ENCODE data around the gene DAGLA.

Gene DAGLA

DNA sequence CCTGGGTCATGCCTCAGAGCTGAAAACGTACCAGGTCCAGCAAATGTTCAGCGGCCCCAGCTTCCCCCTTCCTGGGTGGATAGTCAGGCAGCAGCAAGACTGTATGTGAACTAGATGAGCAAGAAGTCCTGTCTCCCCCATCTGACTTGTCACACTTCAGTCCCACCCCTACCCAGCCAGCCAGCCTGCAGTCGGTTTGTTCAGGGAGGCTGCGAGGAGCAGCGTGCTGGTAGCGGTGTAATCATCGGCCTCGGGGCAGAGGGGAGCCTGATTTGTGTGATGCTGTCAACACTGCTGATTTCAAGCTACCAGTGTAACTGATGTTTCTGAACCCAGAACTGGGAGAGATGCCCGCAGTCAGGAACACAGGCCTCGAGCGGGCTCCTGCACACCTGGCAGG is 102.7 kb downstream of the DAGLA start:
- no peak for DNase-seq

DNA sequence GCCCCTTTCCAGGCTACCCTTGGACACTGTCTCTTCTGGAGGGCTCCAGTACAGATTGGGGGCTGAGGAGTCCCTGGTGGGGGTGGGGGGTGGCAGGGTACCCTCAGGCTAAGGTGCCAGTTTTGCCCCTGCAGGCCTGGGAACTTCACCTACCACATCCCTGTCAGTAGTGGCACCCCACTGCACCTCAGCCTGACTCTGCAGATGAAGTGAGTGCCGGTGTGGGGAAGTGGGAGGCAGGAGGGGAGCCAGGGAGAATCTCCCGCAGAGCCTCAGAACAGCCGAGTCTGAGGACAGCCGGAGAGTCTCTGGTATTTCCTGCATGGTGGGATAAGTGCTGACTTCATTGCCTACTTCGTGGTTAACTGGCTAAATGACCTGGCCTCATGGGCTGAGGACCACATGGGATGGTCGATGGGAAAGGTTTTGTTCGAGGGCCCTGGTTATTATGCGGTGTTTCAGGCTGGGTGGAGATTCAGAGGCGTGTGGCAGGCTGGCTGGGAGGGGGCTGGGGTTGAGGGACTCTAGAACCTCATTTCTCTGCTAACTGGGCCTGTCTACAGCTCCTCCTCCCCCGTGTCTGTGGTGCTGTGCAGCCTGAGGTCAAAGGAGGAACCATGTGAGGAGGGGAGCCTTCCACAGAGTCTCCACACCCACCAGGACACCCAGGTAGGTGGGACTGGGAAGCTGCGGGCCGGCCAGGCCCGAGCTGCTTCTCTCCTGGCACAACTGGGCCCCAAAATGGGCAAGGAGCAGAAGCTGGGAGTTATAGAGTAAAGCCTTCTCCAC is 103.7 kb downstream of the DAGLA start:
- no peak for DNase-seq

DNA sequence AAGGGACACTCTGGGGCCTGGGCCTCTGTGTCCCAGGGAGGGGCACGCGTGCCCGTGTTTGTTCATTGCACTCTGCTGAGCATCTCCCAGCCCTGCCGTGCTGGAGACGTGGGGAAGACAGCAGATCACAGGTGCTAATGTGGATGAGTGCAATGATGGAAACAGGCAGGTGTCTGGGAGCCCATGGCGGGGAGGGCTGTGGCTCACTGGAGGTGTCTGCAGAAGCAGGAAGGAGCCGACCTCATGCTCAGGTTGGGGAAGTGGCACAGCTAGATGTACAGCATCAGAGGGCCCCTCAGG is 104.3 kb downstream of the DAGLA start:
- no peak for DNase-seq

DNA sequence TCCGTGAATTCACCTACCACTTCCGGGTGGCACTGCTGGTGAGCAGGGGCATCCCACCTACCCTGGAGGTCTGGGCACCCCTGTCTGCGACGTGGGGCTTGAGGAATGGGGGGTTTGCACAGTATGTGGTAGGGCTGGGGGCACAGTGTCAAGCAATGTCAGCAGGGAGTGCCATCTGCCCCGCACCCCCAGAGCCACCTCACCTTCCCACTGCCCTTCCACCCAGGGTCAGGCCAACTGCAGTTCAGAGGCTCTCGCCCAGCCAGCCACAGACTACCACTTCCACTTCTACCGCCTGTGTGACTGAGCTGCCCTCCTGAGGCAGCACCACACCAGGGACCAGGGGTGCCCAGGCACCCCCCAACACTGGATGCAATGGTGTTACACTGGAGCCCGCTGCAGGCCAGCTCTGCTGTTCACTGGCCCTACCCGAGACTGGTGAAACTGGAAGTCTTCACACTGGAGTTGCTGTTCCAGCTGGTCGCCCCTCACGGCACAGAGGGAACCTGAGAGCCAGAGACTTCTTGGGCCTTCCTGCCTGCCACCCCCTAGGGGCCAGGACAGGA is 105.7 kb downstream of the DAGLA start:
- no peak for DNase-seq

DNA sequence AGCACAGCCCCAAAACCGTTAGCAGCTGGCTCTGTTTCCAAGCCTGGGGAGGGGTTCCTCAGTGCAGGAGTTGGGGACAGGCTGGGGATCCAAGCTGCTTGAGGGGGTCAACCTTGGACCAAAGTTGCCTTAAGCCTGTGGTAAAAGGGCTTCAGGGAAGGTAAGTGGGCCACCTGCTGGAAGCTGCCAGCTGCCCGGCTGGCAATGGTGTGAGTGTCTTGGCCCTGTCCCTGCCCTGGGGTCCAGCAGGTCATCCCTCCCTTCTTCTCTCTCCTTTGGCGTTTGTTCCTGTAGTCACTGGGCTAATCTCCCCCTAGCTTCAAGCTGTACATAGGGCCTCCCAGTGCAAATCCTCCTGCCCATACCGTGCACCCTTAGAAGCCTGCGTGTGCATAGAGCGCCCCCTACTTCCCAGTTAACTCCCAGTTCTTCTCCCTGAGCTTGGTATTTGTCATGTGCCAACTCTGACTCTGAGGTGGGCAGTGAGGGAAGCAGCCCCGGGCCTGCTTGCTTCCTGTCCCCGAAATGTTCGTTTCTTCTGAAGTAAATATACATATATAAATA is 107.8 kb downstream of the DAGLA start:
- DNase-seq, result no peak

DNA sequence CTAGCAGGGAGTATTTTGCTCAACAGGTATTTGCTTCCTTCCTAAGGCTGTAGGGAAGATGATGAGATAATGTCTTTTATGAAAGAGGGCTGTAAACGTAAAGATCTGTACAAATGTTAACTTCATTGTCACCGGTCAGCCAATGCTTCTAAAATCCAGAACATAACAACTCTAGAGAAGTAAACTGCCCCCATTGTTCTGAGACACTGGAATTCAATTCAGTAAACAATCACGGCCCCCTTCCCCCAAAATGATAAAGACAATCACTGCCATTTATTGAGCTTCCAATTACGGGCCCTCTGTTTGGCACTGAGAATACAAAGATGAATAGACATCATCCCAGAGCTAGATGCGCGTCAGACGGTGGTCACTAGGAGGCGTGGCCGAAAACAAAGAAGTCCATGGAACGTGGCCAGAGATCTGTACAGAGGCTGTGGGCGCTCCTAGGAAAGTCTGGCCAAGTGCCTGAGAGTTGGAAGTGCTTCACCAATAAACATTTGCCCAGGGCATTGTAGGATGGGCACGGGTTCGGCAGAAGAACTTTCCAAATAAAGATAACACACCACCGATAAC is 111.6 kb downstream of the DAGLA start:
- DNase-seq, result peak; percentile 70

DNA sequence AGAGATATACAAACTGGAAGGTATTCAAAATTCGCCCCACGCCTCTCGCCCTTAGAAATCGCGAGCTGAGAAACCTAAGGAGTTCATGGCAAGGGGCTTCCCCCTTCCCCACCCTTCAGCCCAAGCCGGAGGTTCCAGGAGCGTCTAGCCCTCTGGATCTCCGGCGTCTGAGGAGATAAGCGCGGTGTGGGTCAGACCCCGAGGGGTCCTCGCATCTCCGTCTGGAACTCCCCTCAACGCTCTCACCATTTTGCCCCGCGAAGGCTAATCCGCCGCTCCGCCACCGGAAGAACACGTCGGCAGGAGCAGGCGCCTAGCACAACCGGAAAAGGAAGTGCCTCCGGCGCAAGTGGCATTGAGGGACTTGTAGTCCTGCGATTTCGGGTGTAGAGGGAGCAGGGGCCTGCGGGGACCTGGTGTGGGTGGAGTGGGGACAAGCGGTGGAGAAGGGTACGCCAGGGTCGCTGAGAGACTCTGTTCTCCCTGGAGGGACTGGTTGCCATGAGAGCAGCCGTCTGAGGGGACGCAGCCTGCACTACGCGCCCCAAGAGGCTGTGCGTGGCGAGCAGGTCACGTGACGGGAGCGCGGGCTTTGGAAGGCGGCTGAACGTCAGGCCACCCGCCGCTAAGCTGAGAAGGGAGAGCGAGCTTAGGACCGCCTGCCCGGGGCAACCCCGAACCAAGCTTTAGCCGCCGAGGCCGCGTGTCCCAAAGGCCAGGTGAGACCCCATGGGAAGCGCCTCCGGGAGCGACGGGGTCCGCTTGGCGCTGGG is 112.3 kb downstream of the DAGLA start, which contains the start of the genes FEN1 and TMEM258:
Gene FEN1, plus strand, starts transcription at position 602 of the 773 bp plus-strand sequence. CDS start 2,451 bp downstream, outside the sequence.
Gene TMEM258, minus strand, starts transcription at position 290 of the 773 bp plus-strand sequence. Its CDS starts 41 bp downstream, at position 249.
- DNase-seq, result peak; percentile 83

DNA sequence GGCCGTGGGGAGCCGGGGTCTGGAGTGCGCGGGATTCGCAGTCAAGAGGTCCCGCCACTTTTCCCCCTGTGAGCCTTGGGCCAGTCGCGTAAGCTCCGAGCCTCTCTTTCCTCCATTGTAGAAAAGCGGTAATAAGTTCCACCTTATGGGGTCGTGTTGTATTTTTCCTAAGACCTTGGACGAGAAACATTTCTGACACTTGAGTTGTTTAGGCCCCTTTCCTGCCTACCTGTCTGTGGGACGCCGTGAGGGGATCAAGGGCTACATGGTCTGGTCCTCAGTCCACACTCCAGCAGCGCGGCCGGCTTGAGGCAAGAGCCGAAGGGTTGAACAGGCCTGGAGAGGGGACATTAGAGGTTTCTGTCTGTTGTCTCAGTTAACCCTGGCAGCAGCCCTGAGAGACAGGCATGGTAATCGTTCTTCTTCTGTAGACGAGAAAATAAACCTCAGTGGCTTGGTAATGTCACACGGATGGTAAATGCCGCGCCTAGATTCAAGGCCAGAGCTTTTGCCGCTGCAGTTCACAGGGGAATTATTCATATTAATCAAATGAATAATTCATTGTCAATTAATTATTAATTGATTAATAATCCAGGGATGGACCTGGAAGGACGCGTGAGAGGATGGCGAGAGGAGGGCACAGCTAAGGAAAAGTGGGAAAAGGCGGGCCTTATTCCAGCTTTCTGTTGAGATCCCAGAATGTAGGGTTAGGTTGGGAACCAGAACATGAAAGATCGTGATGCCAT is 113.1 kb downstream of the DAGLA start:
- DNase-seq, result no peak

DNA sequence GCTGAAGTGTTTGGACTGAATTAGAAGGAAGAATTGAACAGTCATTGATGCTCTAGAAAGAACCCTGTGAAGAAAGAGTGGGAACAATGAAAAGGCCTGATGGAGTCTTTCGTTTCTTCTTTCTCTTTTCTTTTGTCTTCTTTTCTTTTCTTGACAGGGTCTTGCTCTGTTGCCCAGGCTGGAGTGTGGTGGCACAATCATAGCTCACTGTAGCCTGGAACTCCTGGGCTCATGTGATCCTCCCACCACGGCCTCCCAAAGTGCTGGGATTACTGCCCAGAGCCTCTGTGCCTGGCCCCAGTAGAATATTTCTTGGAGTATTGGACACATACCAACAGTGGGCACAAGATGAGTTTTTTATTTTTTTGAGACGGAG is 113.6 kb downstream of the DAGLA start:
- DNase-seq, result no peak

DNA sequence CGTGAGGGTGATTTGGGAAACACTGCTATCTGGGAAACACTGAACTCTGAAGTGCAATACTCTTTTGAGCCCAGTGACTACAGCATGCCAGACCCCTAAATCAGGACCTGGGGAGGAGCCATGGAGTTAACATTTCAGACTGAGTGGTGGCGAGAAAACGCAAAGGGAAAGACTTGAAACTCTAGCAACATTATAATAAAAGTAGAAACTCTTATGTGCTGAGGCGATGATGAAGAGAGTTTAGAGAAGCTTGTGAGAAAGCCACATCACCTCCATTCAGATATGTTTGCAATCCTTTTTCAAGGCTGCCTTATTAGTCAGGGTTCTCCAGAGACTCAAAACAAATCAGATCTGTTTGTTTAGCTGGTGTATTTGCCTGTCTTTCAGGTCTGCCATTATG is 114.4 kb downstream of the DAGLA start:
- DNase-seq, result no peak

DNA sequence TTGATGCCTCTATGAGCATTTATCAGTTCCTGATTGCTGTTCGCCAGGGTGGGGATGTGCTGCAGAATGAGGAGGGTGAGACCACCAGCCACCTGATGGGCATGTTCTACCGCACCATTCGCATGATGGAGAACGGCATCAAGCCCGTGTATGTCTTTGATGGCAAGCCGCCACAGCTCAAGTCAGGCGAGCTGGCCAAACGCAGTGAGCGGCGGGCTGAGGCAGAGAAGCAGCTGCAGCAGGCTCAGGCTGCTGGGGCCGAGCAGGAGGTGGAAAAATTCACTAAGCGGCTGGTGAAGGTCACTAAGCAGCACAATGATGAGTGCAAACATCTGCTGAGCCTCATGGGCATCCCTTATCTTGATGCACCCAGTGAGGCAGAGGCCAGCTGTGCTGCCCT is 115.3 kb downstream of the DAGLA start:
- DNase-seq, result no peak

DNA sequence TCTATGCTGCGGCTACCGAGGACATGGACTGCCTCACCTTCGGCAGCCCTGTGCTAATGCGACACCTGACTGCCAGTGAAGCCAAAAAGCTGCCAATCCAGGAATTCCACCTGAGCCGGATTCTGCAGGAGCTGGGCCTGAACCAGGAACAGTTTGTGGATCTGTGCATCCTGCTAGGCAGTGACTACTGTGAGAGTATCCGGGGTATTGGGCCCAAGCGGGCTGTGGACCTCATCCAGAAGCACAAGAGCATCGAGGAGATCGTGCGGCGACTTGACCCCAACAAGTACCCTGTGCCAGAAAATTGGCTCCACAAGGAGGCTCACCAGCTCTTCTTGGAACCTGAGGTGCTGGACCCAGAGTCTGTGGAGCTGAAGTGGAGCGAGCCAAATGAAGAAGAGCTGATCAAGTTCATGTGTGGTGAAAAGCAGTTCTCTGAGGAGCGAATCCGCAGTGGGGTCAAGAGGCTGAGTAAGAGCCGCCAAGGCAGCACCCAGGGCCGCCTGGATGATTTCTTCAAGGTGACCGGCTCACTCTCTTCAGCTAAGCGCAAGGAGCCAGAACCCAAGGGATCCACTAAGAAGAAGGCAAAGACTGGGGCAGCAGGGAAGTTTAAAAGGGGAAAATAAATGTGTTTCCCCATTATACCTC is 115.8 kb downstream of the DAGLA start:
- no peak for DNase-seq
